Tibial artery (tissue), 4 donors: ENCODE data around the gene CISH.

Experiments
- DNase-seq, 2 donors: peaks; one replicate each; pipeline ENCODE4 v3.0.0-alpha.2; 2019
- H3K27ac ChIP-seq, 2 donors: fragments of 200-600 bp; sonication (generic) in 1 of 2; 1 replicate in 1 of 2; 2 replicates in 1 of 2; pipeline ENCODE4 v1.5.1; 2018 to 2019; ENCODE audit warnings: mild to moderate bottlenecking in 1 of 2
- H3K27me3 ChIP-seq, 2 donors: fragments of 200-600 bp; sonication (generic) in 1 of 2; one replicate each; pipeline versions ENCODE4 v1.5.1 to v1.6.0; 2016 to 2019
- H3K36me3 ChIP-seq, 3 donors: fragments of 200-600 bp; sonication (generic) in 2 of 3; one replicate each; pipeline ENCODE4 v1.5.1; 2016 to 2019; ENCODE audit warnings: mild to moderate bottlenecking in 2 of 3
- H3K4me1 ChIP-seq, 4 donors: fragments of 200-600 bp; sonication (generic) in 2 of 4; 1 replicate in 3 of 4; 2 replicates in 1 of 4; pipeline ENCODE4 v1.5.1; 2016 to 2019
- H3K4me3 ChIP-seq, 2 donors: fragments of 200-600 bp; sonication (generic) in 1 of 2; 1 replicate in 1 of 2; 2 replicates in 1 of 2; pipeline ENCODE4 v1.5.1; 2018 to 2019; ENCODE audit warnings: mild to moderate bottlenecking in 2 of 2
- H3K9me3 ChIP-seq, 3 donors: fragments of 200-600 bp; sonication (generic) in 1 of 3; one replicate each; pipeline ENCODE4 v1.5.1; 2016 to 2019
- intact Hi-C: fragments of 100-400 bp; cut with DNase I; formaldehyde crosslinking; loops from one replicate; pipeline ENCODE4 v1.15.0; 2023; ENCODE audit warnings: low total_unique reads
- TF ChIP-seq, protein P1 (sequence below), 2 experiments: fragments of 200-600 bp in 1 of 2; fragments of 450-650 bp in 1 of 2; IDR thresholded peaks; one replicate each; pipeline ENCODE4 v1.5.1; 2017 to 2019; ENCODE audit warnings: antibody characterized with exemption in 2 of 2, mild to moderate bottlenecking in 1 of 2, moderate library complexity in 1 of 2

The CISH gene

DNA sequence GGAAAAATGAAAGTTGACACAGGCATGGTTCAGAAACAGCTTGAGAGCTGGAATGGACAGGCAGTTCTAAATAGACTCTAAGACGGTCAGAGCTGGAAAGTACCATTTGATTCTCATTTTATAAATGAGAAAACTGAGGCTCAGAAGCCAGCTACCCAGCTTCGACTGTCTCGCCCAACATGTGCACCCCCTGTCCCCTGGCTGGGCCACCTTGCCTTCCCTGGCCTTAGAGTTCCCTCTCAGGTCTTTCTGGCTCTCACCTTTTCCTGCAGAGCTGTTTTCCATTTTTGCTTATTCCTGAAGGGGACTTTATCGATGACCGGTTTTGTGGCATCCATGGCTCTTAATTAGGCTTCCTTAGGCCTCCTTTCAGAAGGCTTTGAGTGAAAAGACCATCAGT, 45.8 kb upstream of the CISH start:
- no peaks in the 10 kb centered on the region for H3K9me3 ChIP-seq
- intact Hi-C loops, result no loop called here
- peak in 1 of 2 donors; percentile 20 for DNase-seq
- no peak overlapping the region for H3K27ac ChIP-seq
- H3K4me3 ChIP-seq, result no peak overlapping the region
- no peaks in the 10 kb centered on the region for H3K36me3 ChIP-seq
- TF ChIP-seq, protein P1, sequence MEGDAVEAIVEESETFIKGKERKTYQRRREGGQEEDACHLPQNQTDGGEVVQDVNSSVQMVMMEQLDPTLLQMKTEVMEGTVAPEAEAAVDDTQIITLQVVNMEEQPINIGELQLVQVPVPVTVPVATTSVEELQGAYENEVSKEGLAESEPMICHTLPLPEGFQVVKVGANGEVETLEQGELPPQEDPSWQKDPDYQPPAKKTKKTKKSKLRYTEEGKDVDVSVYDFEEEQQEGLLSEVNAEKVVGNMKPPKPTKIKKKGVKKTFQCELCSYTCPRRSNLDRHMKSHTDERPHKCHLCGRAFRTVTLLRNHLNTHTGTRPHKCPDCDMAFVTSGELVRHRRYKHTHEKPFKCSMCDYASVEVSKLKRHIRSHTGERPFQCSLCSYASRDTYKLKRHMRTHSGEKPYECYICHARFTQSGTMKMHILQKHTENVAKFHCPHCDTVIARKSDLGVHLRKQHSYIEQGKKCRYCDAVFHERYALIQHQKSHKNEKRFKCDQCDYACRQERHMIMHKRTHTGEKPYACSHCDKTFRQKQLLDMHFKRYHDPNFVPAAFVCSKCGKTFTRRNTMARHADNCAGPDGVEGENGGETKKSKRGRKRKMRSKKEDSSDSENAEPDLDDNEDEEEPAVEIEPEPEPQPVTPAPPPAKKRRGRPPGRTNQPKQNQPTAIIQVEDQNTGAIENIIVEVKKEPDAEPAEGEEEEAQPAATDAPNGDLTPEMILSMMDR (IDR thresholded peaks at IDR 0.05), result no peak
- H3K27me3 ChIP-seq, result no peaks in the 10 kb centered on the region
- no peaks in the 10 kb centered on the region for H3K4me1 ChIP-seq

DNA sequence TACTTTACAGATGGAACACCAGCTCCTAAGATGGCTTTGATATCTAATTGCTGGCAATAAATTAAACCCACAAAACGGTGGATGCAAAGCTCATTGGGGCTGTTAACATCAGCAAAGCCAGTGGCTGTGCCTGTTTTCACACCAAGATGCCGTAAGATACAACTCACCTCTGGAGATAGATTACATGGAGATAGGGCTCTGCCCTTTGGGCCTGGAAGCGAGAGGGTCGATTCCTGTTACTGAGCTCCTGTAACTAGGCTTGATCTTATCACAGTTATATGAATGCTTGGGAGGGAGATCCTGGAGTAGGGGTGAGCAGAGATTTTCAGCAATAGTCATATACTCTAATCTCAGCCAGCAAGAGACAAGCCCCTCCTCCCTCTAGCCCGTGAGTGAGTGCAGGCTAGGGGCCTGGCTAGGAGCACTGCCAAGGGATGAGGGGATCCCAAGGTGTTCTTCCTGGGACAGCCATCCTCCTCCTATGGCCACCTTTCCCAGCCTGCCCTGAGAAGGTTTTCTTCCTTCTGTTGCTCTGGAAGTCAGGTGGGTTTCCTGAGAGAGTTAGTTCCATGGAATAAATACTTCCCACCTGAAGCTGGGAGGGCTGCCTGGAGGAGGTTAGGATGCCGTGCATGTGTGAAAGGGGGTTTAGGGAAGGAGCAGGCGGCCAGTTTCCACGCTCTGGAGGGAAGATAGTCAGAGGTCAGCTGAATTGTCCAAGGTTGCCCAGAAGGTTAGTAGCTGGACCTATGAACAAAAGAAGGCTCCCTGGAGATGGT, 45.0 kb upstream of the CISH start:
- intact Hi-C loops, result no loop called here

DNA sequence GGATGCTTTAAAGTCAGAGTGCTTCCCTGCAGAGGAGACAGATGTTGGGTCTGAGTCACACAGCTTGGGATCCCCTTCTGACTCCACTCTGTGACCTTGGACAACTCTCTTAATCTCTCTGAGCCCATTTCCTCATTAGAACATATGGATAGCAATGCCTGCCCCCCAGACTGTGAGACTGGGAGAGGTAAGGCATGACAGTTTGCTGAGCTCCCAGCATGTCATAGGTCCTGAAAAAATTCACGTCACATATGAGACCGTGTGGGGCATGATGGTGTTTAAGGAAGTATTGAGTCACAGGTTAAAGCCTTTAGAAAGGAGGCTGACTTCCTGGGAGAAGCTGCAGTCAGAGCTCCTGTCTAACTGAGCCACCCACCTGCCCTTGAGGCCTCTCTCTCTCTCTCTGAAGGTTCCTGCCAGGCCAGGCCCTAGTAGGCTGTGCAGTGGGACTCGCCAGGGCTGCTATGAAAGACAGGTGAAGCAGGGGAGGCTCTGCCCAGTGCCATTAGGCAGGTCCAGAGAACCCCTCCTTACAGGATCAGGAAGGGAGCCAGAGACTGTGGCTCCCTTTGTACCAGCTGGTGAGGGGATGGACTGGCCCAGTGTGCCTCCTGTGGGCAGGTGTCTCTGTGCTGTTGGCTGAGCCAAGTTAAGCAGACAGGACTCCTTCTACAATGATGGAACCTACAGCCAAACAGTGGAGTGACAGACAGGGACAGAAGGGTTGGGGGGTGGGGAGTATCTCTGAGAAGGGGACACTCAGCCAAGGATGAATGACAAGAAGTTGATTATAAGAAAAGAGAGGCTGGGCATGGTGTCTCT, 43.6 kb upstream of the CISH start:
- intact Hi-C loops, result no loop called here
- H3K36me3 ChIP-seq, result no peaks in the 10 kb centered on the region
- DNase-seq, result peak in 1 of 2 donors; percentile 38
- TF ChIP-seq, protein P1 (IDR thresholded peaks at IDR 0.05), result no peak
- H3K4me1 ChIP-seq, result no peaks in the 10 kb centered on the region
- H3K27ac ChIP-seq, result no peak overlapping the region
- H3K9me3 ChIP-seq, result no peaks in the 10 kb centered on the region
- no peak overlapping the region for H3K4me3 ChIP-seq
- H3K27me3 ChIP-seq, result no peaks in the 10 kb centered on the region

More for the DNA sequence above, 45.0 kb upstream of the CISH start:
- Histone ChIP-seq H3K27ac (no peak overlapping the region), H3K4me1 (no peaks in the 10 kb centered on the region), H3K9me3 (no peaks in the 10 kb centered on the region), H3K27me3 (no peaks in the 10 kb centered on the region), H3K36me3 (no peaks in the 10 kb centered on the region), H3K4me3 (no peak overlapping the region)
- TF ChIP-seq, protein P1 (IDR thresholded peaks at IDR 0.05), result no peak
- DNase-seq, result peak in 1 of 2 donors; percentile 25

DNA sequence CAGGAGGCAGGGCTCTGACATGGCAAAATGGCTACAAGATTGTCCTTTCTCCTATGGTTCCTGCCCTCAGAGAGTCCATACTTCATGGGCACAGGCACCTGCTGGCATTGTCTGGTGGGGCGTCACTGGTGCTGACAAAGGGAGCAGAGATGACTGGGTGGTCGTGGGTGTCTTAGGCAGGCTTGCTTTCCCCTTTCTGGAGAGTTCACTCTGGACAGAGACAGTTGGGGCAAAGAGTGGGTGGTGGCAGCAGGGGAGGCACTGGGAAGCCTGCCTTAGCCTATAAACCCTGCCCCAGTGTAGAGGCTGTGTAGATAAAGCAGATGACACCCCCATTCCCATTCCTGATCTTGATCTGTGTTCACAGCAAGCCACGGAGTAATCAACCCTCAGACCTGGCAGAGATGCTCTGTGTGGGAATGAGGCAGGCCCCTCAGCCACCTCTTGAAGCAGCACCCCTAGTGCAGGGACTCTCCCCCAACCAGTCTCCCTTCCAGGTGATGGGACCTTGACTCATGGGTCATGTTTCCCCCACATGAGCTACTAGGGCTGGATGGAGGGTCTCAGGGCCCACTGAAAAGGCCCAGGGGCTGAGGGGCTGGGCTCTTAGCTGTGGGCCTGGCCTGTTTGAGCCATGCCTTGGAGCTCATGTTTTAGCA, 42.5 kb upstream of the CISH start:
- no peak overlapping the region for H3K4me3 ChIP-seq
- H3K27me3 ChIP-seq, result no peaks in the 10 kb centered on the region
- no peak overlapping the region for H3K27ac ChIP-seq
- intact Hi-C loops, result no loop called here
- TF ChIP-seq, protein P1 (IDR thresholded peaks at IDR 0.05), result no peak
- no peaks in the 10 kb centered on the region for H3K9me3 ChIP-seq
- peaks cover 0 to 8% (median 4%) of the 10 kb centered on the region in 4 donors for H3K4me1 ChIP-seq
- no peak for DNase-seq
- peaks cover 0 to 3% (median 0%) of the 10 kb centered on the region in 3 donors for H3K36me3 ChIP-seq

DNA sequence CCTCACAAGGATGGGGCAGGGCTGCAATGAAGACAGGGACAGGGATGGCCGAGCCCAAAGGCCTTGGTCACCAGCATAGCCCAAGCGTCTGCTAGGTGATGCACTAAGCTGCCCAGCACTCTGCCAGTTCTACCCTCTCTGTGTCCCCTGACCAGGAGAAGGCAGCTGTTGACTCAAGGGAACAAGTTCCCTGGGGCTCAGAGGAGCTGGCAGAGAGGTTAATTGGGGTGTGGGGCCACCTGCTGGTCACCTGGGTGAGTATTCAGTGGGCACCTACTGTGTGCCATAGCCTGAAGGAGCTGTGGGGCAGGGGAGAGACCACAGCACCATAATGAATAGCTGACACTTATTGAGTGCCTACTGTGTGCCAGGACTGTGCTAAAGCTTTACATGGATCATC, 41.1 kb upstream of the CISH start:
- Histone ChIP-seq H3K4me1 (peaks cover 0 to 18% (median 8%) of the 10 kb centered on the region in 4 donors), H3K36me3 (peaks cover 0 to 6% (median 5%) of the 10 kb centered on the region in 3 donors), H3K27me3 (no peaks in the 10 kb centered on the region), H3K4me3 (no peak overlapping the region), H3K27ac (no peak overlapping the region), H3K9me3 (no peaks in the 10 kb centered on the region)
- intact Hi-C loops, result no loop called here
- TF ChIP-seq, protein P1 (IDR thresholded peaks at IDR 0.05), result peak in 1 of 2 experiments; percentile 18
- no peak for DNase-seq
